Renal pelvis (tissue), 4 donors: Measurements from ENCODE around the gene ZNFX1. TPM values are rescaled to one million over a fixed set of nuclear protein-coding genes. Genes with fewer than 3 reads are reported as not detected.
"Not testable (repeated sequence)": the region's sequence is repeated elsewhere in the genome, so short reads cannot be mapped to it uniquely, and the experiment has no call there.

ENCODE experiments used
- DNase-seq: peaks from one replicate; pipeline ENCODE4 v3.0.0-alpha.2; 2013
- polyA plus RNA-seq, 3 donors: library from polyadenylated mRNA; unstranded; fragments of 120-200 nt; gene quantifications; one replicate each; pipeline ENCODE4 v1.2.1, GENCODE V29; 2013; ENCODE audit not compliant: insufficient read length in 3 of 3

ZNFX1 gene
- polyA plus RNA-seq, 3 donors, result 14.3 to 17.5 (median 17.1) TPM

DNA sequence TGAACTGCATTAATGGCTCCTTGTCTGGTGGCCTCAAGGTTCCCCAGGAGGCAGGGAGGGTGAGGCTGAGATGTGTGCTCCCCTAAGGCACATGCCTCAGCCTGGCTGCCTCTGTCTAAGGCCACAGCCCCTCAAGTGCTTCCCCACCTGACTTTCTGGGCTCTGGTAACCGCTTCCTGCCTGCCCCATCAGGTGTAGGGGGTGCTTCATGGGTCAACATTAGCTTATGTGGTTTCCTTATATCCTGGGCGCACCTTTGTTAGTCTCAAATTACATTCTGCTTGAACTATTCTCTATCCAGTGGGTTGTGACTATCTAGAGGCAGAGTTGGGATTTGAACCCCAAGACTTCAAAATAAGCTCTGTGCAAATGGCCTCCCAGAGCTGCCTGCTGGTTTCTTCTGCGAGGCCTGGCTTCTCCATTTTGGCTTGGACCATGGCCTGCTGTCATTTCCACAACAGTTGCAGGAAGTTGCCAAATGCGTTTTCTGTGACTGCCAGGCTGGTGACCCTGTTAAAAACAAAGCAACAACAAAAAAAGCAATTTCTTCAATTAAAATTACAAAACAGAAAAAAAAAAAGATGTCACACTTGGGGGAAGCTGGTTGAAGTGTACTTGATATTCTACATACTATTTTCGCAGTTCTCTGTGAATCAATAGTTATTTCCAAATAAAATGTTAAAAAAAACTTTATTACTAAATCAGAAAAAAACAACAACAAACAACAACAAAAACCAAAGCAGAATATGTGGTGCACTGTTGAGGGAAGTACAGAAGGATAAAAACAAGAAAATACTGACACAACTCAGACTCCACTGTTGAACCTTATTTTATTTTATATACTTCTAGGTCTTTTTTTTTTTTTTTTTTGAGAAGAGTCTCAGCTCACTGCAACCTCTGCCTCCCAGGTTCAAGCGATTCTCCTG lies 20.0 kb upstream of the ZNFX1 start:
- no peak for DNase-seq

GRCh38 chr20:49294002-49294654 lies 16.3 kb upstream of the ZNFX1 start:
- not testable (repeated sequence) for DNase-seq

- DNase-seq, result no peak
These were observed 15.3 kb upstream of the ZNFX1 start for GRCh38 chr20:49293122-49293521.

GRCh38 chr20:49292010-49292409 lies 14.2 kb upstream of the ZNFX1 start:
- DNase-seq, result no peak

GRCh38 chr20:49291200-49291599 lies 13.3 kb upstream of the ZNFX1 start:
- no peak for DNase-seq

GRCh38 chr20:49290608-49291191 lies 12.8 kb upstream of the ZNFX1 start:
- no peak for DNase-seq

GRCh38 chr20:49288784-49289696 lies 11.2 kb upstream of the ZNFX1 start:
- DNase-seq, result peak; percentile 33

GRCh38 chr20:49288250-49288751 lies 10.4 kb upstream of the ZNFX1 start:
- DNase-seq, result no peak

DNA sequence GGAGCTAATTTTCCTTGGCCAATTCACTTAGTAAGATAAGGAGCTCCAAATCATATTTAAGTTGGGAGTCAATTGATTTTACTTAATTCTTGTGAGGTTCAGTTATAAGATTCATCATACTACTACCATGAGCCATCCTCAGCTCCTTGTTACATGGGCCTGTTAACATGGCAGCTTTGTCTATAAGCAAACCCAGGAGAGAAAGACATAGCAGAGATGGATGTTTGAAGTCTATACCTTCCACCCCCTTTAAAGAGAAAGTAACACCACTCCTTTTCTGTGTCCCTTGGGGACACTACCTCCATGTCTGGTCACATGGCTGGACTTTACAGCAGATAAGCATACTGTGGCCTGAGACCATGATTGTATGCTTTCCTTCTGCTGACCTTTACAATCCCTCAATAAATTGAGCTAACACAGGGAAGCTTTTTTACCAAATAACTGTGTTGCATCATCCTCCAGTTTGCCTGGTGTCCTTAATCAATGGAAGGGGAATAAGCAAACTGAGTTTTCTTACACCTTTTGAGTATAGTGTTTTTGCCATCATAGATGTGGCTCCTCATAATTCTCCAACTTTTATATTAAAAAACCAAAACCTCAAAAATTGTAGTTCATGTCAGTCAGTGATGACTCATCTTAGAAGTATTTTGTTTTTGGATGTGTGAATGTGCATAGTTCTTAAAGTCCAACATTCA lies 9.8 kb upstream of the ZNFX1 start:
- no peak for DNase-seq

- no peak for DNase-seq
These were observed 9.1 kb upstream of the ZNFX1 start for GRCh38 chr20:49286689-49287551.

DNA sequence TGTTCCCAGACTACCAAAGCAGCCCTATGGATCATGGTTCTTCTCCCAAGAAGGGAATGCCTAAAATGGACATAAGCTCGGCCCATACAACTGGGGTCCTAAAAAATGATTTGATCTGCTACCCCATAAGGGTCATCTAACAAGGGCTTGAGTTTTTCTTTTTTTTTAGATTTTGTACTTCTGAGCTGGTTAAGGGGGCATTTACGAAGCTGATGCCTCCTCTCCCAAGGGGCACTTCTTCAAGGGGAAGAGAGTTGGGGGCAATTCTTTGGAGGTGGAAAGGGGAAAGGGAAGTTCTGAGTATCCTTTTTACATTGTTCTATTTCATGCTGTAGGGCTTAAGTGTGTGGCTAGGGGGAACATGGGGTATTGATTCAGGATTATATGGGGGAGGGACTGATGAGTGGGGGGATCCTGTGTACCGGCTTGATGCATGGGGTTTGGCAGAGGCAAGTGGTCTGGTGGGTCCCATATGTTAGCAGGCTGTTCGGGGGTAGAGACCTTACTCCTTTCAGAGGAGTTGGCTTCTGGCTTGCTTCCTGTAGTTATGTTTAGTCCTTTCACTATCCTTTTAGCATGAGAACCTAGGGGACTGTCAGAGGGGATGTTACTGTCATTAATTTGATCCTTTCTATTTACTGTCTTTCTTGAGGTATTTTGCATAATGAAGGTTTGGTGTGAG lies 8.1 kb upstream of the ZNFX1 start:
- DNase-seq, result no peak

DNA sequence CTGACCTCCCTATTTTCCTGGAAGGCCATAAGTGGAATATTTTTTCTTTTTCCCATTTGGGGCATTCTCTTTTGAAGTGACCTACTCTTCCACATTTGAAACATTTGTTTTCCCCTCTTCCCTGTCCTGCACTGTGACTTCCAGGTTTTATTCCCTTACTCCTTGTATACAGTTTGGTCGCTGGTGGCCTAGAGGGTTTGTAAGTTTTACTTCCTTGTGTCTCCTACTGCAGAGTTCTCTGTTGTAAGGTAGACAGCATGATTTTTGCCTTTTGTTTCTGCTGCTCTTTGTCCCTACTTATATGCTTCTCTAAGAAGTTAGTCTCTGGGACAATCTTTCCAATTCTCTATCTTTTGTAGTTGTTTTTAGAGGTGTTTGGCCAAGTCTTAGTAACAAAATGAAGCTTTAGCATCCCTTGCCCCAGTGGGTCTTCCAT lies 7.4 kb upstream of the ZNFX1 start:
- DNase-seq, result no peak

DNA sequence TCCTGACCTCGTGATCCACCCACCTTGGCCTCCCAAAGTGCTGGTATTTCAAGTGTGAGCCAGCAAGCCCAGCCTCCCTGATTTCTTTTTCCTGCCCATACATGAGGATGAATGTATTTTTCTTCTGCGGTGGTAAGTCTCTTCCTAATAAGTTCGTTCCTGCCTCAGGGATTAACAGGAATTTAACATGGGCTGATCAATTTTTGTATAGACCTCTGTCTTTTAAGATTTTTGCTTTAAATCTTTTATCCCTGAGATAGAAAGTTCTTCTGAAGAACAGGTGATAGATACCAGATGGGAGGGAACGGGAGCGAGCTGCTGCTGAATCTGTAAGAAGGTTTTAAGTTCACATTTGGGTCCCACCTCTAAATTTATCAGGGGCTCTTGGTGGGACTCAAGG lies 7.0 kb upstream of the ZNFX1 start:
- no peak for DNase-seq

- DNase-seq, result no peak
These were observed 6.1 kb upstream of the ZNFX1 start for GRCh38 chr20:49283703-49284625.

DNA sequence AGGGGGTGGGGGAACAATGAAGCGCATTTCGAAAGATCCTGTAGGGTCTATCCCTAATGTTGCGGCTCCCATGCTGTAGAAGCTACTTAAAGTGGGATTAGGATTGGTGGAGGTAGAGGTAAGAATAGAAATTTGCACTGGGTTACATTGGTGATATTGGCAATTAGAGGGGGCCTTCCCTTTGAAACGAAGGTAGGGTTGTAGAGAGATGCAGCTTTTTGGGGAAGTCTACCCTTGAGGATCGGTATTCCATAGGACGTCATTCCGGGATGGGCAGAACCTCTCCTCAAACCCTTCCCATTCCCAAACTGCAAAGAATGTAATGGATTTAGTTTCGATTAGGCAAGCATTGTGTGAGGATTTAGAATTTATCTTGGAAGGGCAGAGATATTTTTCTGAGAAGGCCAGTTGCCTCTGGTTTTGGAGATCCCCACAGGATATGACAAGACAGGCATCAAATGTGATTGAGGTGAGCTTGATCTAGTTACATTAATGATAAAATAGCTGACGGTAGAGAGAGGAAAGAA lies 5.4 kb upstream of the ZNFX1 start:
- no peak for DNase-seq

GRCh38 chr20:49282584-49283171 lies 4.8 kb upstream of the ZNFX1 start:
- no peak for DNase-seq

- DNase-seq, result no peak
These were observed 4.1 kb upstream of the ZNFX1 start for GRCh38 chr20:49281913-49282467.
